Left lung (tissue), 10 donors: ENCODE results near the gene KRT74. TPM values are rescaled to one million over a fixed set of nuclear protein-coding genes. Genes with fewer than 3 reads are reported as not detected.

Source experiments
- ATAC-seq: fragments of 200-7000 bp; cut with Tn5 transposase; one replicate; pipeline ENCODE4 v1.9.1; 2020; ENCODE audit warnings: moderate library complexity
- DNase-seq, 4 donors: peaks; one replicate each; pipeline ENCODE4 v3.0.0-alpha.2; 2013 to 2020
- H3K27ac ChIP-seq, 2 donors: fragments of 200-600 bp; sonication (generic) in 1 of 2; one replicate each; pipeline versions ENCODE4 v1.5.0 to v1.8.0; 2020 to 2021
- H3K27me3 ChIP-seq, 2 donors: fragments of 200-600 bp; sonication (generic) in 1 of 2; one replicate each; pipeline versions ENCODE4 v1.5.0 to v1.8.0; 2020 to 2021
- H3K36me3 ChIP-seq, 2 donors: fragments of 200-600 bp; sonication (generic) in 1 of 2; one replicate each; pipeline versions ENCODE4 v1.5.0 to v1.8.0; 2020 to 2021
- H3K4me1 ChIP-seq, 2 donors: fragments of 200-600 bp; one replicate each; pipeline ENCODE4 v1.8.0; 2021
- H3K4me3 ChIP-seq, 2 donors: fragments of 200-600 bp; sonication (generic) in 1 of 2; one replicate each; pipeline versions ENCODE4 v1.5.0 to v1.8.0; 2020 to 2021; ENCODE audit warnings: mild to moderate bottlenecking in 1 of 2
- H3K9me3 ChIP-seq, 2 donors: fragments of 200-600 bp; sonication (generic) in 1 of 2; one replicate each; pipeline versions ENCODE4 v1.5.0 to v1.8.0; 2020 to 2021
- CTCF ChIP-seq, 2 donors: fragments of 200-600 bp; sonication (generic) in 1 of 2; IDR thresholded peaks; one replicate each; pipeline versions ENCODE4 v1.5.0 to v1.8.0; 2021; ENCODE audit warnings: antibody characterized with exemption in 2 of 2
- intact Hi-C, 2 donors: fragments of 100-400 bp; cut with DNase I; formaldehyde crosslinking; loops; one replicate each; pipeline versions ENCODE4 v1.11.2 to v1.14.2; 2022
- polyA plus RNA-seq, 6 donors: library from polyadenylated mRNA; unstranded; fragments of 120-200 nt; gene quantifications; one replicate each; pipeline ENCODE4 v1.2.1, GENCODE V29; 2013; ENCODE audit not compliant: insufficient read length in 6 of 6
- total RNA-seq, 2 donors: library from RNA; stranded (reverse); fragmentation: NEBNext Ultra II Directional; extraction: Animal tissue kit (Norgen Biotek cat#: 25700); gene quantifications; one replicate each; pipeline ENCODE4 v1.2.1, GENCODE V29; 2021
- donor health status: DM: no; HTN: yes; CAD: no.
- donor health status: DM: no; HTN: no; CAD: no.

The KRT74 gene
- total and polyA plus RNA-seq, 8 donors = not detected

DNA sequence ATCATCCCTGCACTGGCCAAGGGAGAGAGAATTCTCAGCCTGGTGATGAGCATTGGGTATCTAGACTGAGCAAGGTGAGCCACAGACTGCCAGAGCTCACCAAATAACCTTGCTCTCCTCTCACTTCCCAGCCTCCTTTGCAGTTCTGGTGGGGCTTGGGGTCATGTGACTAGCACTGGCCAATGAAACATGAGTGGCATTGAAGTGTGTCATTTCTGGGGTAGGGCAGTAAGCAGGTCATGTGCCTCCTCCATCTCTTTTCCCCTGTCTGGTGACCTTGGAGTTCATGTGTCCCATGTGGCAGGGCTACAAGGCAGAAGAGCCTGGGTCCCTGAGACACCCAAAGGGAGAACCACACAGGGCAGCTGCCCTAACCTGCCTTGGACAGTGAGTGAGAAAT is 31.2 kb upstream of the KRT74 start:
- no peak for TF ChIP-seq CTCF (IDR thresholded peaks at IDR 0.05)
- Histone ChIP-seq H3K4me1 (no peaks in the 10 kb centered on the region), H3K27ac (no peak overlapping the region), H3K4me3 (no peak overlapping the region), H3K27me3 (peaks cover 23 to 74% of the 10 kb centered on the region in 2 donors), H3K9me3 (no peaks in the 10 kb centered on the region), H3K36me3 (no peaks in the 10 kb centered on the region)
- intact Hi-C loops = no loop called here
- no peak for DNase-seq
- ATAC-seq = no peak

GRCh38 chr12:52603314-52603713 is 29.7 kb upstream of the KRT74 start:
- no peak overlapping the region for H3K4me3 ChIP-seq
- intact Hi-C loops = no loop called here
- H3K9me3 ChIP-seq = no peaks in the 10 kb centered on the region
- H3K4me1 ChIP-seq = no peaks in the 10 kb centered on the region
- DNase-seq (no peak), ATAC-seq (no peak)
- peaks cover 27 to 74% of the 10 kb centered on the region in 2 donors for H3K27me3 ChIP-seq
- no peaks in the 10 kb centered on the region for H3K36me3 ChIP-seq
- TF ChIP-seq CTCF (IDR thresholded peaks at IDR 0.05) = no peak
- no peak overlapping the region for H3K27ac ChIP-seq

DNA sequence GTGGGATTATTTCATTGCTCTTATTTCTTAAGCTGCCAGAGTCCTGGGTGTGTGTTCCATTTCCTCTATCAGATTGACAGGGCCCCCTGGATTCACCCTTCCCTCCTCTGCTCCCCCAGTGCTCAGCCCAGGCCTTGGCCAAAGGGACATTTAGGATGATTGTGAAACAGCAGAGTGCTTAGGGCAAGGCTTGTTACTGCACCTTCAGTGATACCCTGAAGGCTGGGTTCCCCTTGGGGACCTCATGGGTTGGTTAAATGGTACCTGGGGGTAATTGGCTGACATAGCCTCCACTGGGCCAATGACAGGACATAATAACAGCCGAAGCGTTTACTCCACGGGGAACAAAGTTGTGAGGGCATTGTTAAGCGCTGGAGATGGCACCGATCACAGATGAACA is 28.9 kb upstream of the KRT74 start:
- no peak for TF ChIP-seq CTCF (IDR thresholded peaks at IDR 0.05)
- Histone ChIP-seq H3K9me3 (no peaks in the 10 kb centered on the region), H3K4me3 (no peak overlapping the region), H3K4me1 (no peaks in the 10 kb centered on the region), H3K27ac (no peak overlapping the region), H3K36me3 (no peaks in the 10 kb centered on the region), H3K27me3 (peaks cover 27 to 74% of the 10 kb centered on the region in 2 donors)
- no peak for DNase-seq
- intact Hi-C loops = no loop called here
- no peak for ATAC-seq

DNA sequence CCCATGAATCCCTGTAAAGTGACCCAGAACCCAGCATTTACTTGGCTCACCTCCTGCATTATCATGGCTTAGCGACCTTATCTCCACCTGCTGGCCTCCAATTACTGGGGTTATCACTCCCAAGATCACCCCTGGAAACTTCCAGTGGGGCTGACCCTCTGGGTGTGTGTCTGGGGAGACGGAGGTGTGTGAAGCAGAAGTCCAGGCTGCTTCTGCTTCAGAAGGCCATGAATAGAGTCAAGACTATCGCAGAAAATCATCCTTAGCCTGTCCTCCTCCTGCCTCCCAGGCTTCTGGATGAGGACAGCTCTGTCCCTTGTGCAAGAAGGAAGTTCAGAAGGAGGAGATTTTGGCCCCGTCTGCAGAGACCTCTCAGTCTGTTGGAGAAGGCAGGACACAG is 28.0 kb upstream of the KRT74 start:
- Histone ChIP-seq H3K27ac (no peak overlapping the region), H3K9me3 (no peaks in the 10 kb centered on the region), H3K27me3 (peaks cover 27 to 77% of the 10 kb centered on the region in 2 donors), H3K36me3 (no peaks in the 10 kb centered on the region), H3K4me3 (no peak overlapping the region), H3K4me1 (no peaks in the 10 kb centered on the region)
- DNase-seq (no peak), ATAC-seq (no peak)
- TF ChIP-seq CTCF (IDR thresholded peaks at IDR 0.05) = no peak
- intact Hi-C loops = no loop called here

DNA sequence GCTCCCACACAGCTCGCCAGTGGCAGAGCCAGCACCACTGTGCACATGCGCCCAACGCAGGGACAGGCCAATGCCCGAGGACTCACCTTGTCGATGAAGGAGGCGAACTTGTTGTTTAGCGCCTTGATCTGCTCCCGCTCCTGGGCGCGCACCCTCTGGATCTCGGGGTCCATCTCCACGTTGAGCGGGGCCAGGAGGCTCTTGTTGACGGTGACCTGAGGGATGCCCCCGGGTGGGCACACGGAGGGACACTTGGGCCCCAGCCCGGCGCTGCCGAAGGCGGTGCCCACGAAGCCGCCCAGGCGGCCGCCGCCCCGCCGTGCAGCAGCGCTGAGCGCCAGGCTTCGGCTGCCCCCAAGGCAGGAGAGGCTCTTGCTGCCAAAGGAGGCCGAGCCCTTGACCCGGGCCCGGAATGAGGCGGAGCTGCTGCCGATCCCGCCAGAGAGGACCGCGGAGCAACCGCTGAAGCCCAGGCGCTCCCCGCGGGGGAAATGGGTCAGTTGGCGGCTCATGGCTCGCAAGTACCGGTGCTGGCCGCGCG is 27.4 kb upstream of the KRT74 start, which contains the start of gene KRT72:
Gene KRT72 (minus strand): TSS at position 523 of the 541 bp plus-strand sequence. CDS start 11 bp downstream, at position 512.
- no peak within 1 kb of the TSS for H3K4me3 ChIP-seq
- DNase-seq = peak in 1 of 4 donors; percentile 73
- intact Hi-C loops = no loop called here
- ATAC-seq = no peak
- peaks cover 27 to 80% of the 10 kb centered on the region in 2 donors for H3K27me3 ChIP-seq
- H3K4me1 ChIP-seq = no peaks in the 10 kb centered on the region
- no peaks in the 10 kb centered on the region for H3K36me3 ChIP-seq
- no peak for TF ChIP-seq CTCF (IDR thresholded peaks at IDR 0.05)
- H3K9me3 ChIP-seq = no peaks in the 10 kb centered on the region
- H3K27ac ChIP-seq = no peak within 1 kb of the TSS
